ENCODE measurements around the gene GPR176.

The GPR176 gene

GRCh38 chr15:39837454-39837853 lies 82.6 kb downstream of the GPR176 start:
- no peak for DNase-seq (ENCODE audit: low read depth)
- H3K4me3 ChIP-seq (ENCODE audit: control insufficient read depth, low read depth, low read length), result no peak overlapping the region
- no peak for TF ChIP-seq CTCF (IDR thresholded peaks at IDR 0.05; ENCODE audit: control insufficient read depth, insufficient read depth, low read depth, low read length, missing control alignments)

- no peak for TF ChIP-seq CTCF (IDR thresholded peaks at IDR 0.05; ENCODE audit: control insufficient read depth, insufficient read depth, low read depth, low read length, missing control alignments)
- DNase-seq (ENCODE audit: low read depth), result no peak
- no peak overlapping the region for H3K4me3 ChIP-seq (ENCODE audit: control insufficient read depth, low read depth, low read length)
Measured at GRCh38 chr15:39835550-39835949, 84.5 kb downstream of the GPR176 start.

- no peak for TF ChIP-seq CTCF (IDR thresholded peaks at IDR 0.05; ENCODE audit: control insufficient read depth, insufficient read depth, low read depth, low read length, missing control alignments)
- H3K4me3 ChIP-seq (ENCODE audit: control insufficient read depth, low read depth, low read length), result no peak overlapping the region
- peak; percentile 35 for DNase-seq (ENCODE audit: low read depth)
Measured at GRCh38 chr15:39834256-39834655, 85.8 kb downstream of the GPR176 start.

- no peak overlapping the region for H3K4me3 ChIP-seq (ENCODE audit: control insufficient read depth, low read depth, low read length)
- no peak for TF ChIP-seq CTCF (IDR thresholded peaks at IDR 0.05; ENCODE audit: control insufficient read depth, insufficient read depth, low read depth, low read length, missing control alignments)
- peak; percentile 81 for DNase-seq (ENCODE audit: low read depth)
Measured at GRCh38 chr15:39833515-39833981, 86.5 kb downstream of the GPR176 start.

GRCh38 chr15:39830166-39830565 lies 89.9 kb downstream of the GPR176 start:
- TF ChIP-seq CTCF (IDR thresholded peaks at IDR 0.05; ENCODE audit: control insufficient read depth, insufficient read depth, low read depth, low read length, missing control alignments), result no peak
- no peak overlapping the region for H3K4me3 ChIP-seq (ENCODE audit: control insufficient read depth, low read depth, low read length)
- DNase-seq (ENCODE audit: low read depth), result no peak

GRCh38 chr15:39828374-39828931 lies 91.6 kb downstream of the GPR176 start:
- TF ChIP-seq CTCF (IDR thresholded peaks at IDR 0.05; ENCODE audit: control insufficient read depth, insufficient read depth, low read depth, low read length, missing control alignments), result no peak
- no peak overlapping the region for H3K4me3 ChIP-seq (ENCODE audit: control insufficient read depth, low read depth, low read length)
- DNase-seq (ENCODE audit: low read depth), result no peak

- no peak overlapping the region for H3K4me3 ChIP-seq (ENCODE audit: control insufficient read depth, low read depth, low read length)
- TF ChIP-seq CTCF (IDR thresholded peaks at IDR 0.05; ENCODE audit: control insufficient read depth, insufficient read depth, low read depth, low read length, missing control alignments), result no peak
- no peak for DNase-seq (ENCODE audit: low read depth)
Measured at GRCh38 chr15:39826975-39827374, 93.1 kb downstream of the GPR176 start.

Data from AG09309 (cell line).